ENCODE data around the gene DBET. TPM values are rescaled to one million over a fixed set of nuclear protein-coding genes. Genes with fewer than 3 reads are reported as not detected.
A peak's percentile ranks its signal among the peaks of the same experiment; 100 is the strongest.
"Not testable (repeated sequence)": the region's sequence is repeated elsewhere in the genome, so short reads cannot be mapped to it uniquely, and the experiment has no call there.

The DBET gene
- total and polyA plus RNA-seq, 2 of the 13 experiments (the other 11 are each of a cell fraction or from before 2014, with no cell fraction given): not detected

DNA sequence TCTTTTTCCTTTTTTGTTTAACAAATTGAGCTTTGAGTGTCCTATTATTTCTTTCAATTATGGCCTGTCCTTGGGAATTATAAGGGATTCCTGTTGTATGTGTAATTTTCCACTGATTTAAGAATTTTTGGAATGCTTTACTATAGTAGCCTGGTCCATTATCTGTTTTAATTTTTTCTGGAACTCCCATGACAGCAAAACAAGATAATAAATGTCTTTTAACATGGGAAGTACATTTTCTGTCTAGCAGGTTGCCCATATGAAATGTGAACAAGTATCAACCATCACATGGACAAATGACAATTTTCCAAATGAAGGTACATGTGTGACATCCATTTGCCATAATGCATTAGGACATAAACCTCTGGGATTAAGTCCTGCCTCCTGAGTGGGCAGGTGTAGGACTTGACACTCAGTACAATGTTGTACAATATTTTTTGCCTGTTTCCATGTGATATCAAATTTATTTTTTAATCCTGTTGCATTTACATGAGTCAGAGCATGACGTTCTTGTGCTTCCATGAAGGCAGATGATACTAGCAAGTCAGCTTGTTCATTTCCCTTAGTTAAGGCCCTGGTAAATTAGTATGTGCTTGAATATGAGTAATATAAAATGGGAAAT is 45.2 kb downstream of the DBET start (continued):
- TF ChIP-seq, protein P1, sequence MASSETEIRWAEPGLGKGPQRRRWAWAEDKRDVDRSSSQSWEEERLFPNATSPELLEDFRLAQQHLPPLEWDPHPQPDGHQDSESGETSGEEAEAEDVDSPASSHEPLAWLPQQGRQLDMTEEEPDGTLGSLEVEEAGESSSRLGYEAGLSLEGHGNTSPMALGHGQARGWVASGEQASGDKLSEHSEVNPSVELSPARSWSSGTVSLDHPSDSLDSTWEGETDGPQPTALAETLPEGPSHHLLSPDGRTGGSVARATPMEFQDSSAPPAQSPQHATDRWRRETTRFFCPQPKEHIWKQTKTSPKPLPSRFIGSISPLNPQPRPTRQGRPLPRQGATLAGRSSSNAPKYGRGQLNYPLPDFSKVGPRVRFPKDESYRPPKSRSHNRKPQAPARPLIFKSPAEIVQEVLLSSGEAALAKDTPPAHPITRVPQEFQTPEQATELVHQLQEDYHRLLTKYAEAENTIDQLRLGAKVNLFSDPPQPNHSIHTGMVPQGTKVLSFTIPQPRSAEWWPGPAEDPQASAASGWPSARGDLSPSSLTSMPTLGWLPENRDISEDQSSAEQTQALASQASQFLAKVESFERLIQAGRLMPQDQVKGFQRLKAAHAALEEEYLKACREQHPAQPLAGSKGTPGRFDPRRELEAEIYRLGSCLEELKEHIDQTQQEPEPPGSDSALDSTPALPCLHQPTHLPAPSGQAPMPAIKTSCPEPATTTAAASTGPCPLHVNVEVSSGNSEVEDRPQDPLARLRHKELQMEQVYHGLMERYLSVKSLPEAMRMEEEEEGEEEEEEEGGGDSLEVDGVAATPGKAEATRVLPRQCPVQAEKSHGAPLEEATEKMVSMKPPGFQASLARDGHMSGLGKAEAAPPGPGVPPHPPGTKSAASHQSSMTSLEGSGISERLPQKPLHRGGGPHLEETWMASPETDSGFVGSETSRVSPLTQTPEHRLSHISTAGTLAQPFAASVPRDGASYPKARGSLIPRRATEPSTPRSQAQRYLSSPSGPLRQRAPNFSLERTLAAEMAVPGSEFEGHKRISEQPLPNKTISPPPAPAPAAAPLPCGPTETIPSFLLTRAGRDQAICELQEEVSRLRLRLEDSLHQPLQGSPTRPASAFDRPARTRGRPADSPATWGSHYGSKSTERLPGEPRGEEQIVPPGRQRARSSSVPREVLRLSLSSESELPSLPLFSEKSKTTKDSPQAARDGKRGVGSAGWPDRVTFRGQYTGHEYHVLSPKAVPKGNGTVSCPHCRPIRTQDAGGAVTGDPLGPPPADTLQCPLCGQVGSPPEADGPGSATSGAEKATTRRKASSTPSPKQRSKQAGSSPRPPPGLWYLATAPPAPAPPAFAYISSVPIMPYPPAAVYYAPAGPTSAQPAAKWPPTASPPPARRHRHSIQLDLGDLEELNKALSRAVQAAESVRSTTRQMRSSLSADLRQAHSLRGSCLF (CRISPR knock-in tag; IDR thresholded peaks at IDR 0.05; ENCODE audit: borderline replicate concordance): peak; percentile 58; the same call in 1 of the 2 replicates

DNA sequence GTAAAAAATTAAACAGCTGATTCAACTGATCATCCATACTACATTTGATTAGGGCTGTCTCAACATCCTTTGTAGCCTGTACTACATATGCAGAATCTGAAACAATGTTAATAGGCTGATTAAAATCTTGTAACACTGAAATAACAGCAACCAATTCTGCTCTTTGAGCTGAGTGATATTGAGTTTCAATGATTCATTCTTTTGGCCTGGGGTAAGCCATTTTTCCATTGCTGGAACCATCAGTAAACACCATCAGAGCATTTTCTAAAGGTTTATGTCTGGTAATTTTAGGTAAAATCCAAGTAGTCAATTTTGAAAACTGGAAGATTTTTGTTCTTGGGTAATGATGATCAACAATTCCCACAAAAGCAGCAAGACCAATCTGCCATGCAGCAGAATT is 45.7 kb downstream of the DBET start:
- CTCF ChIA-PET (ENCODE audit: low intra/inter-chr PET ratio, low total read pairs); FAIRE-seq; H4K20me1 ChIP-seq (ENCODE audit: insufficient read depth, low read length); H3K4me3 ChIP-seq (replicated peaks in 1 of 3; ENCODE audit: insufficient read depth in 1 of 3, low read depth in 2 of 3, low read length in 3 of 3); H3K79me2 ChIP-seq (ENCODE audit: insufficient read depth, low read length); intact Hi-C loops (cut with micrococcal nuclease; ENCODE audit: unreplicated experiment); H3K27ac ChIP-seq (ENCODE audit: extremely low read length, insufficient read depth, low read length); in situ Hi-C loops (cut with HindIII; ENCODE audit: extremely low pct_ligation_motif_present, low pct_unique_long_range_greater_than_20kb); H3K27me3 ChIP-seq (ENCODE audit: control insufficient read depth in 1 of 2, insufficient read depth in 2 of 2, low read length in 2 of 2); POLR2A ChIA-PET; BruUV-seq (replicated peaks); H3K36me3 ChIP-seq (replicated peaks in 1 of 2; ENCODE audit: control insufficient read depth in 1 of 2, insufficient read depth in 2 of 2, low read length in 2 of 2); H3K4me1 ChIP-seq (ENCODE audit: insufficient read depth, low read length); ATAC-seq; H3K9ac ChIP-seq (ENCODE audit: insufficient read depth, low read depth, low read length); H3K4me2 ChIP-seq (ENCODE audit: low read depth, low read length); H2AFZ ChIP-seq (ENCODE audit: low read length): not testable (repeated sequence)
- H3K9me3 ChIP-seq (ENCODE audit: low read length): peaks cover 39% of the 10 kb centered on the region
- DNase-seq (ENCODE audit: low spot score): peak; percentile 0
- TF ChIP-seq ATF1 (CRISPR knock-in tag; IDR thresholded peaks at IDR 0.05) (0 out of 2 replicates have a peak, but pooled peaks have one; percentile 16), ZNF317 (CRISPR knock-in tag; IDR thresholded peaks at IDR 0.05) (0 out of 2 replicates have a peak, but pooled peaks have one; percentile 23), SNAI1 (CRISPR knock-in tag; IDR thresholded peaks at IDR 0.05; ENCODE audit: borderline replicate concordance) (0 out of 2 replicates have a peak, but pooled peaks have one; percentile 2)

Measured in HepG2 (cell line).